HepG2 (cell line): ENCODE data around the gene PNP. TPM values are rescaled to one million over a fixed set of nuclear protein-coding genes. Genes with fewer than 3 reads are reported as not detected.

Source experiments
- ATAC-seq: fragments of 200-7000 bp; cut with Tn5 transposase; 3 replicates; pipeline ENCODE4 v1.9.1; 2020; ENCODE audit warnings: mild to moderate bottlenecking, moderate library complexity
- Bru-seq: library from RNA; stranded (reverse); fragments of 400-500 nt; gene quantifications from one replicate; lab custom pipeline; 2021; lab: Mats Ljungman, UMichigan
- BruChase-seq, 2 experiments: library from RNA; stranded (reverse); fragments of 400-500 nt; gene quantifications; one replicate each; lab custom pipeline; 2021; lab: Mats Ljungman, UMichigan
- BruUV-seq: library from RNA; stranded (reverse); fragments of 400-500 nt; replicated peaks from 2 replicates; lab custom pipeline; 2021; lab: Mats Ljungman, UMichigan
- CTCF ChIA-PET: fragments of 300-600 bp; formaldehyde crosslinking; extraction: SDS; loops from one replicate; lab custom pipeline; 2021; ENCODE audit warnings: low total read pairs, inconsistent platforms, low intra/inter-chr PET ratio; lab: Yijun Ruan, JAX
- POLR2A ChIA-PET: fragments of 350-600 bp; sonication (Branson Sonifier 250); formaldehyde crosslinking; loops from one replicate; lab custom pipeline; 2020; ENCODE audit warnings: antibody characterized with exemption, inconsistent platforms; lab: Yijun Ruan, JAX
- DNase-seq: peaks from one replicate; pipeline ENCODE4 v3.0.0-alpha.2; 2015; ENCODE audit warnings: low spot score
- FAIRE-seq: peaks from 3 replicates; lab custom pipeline; 2011; peaks lifted over from hg19 to GRCh38; lab: Jason Lieb, UNC
- H2AFZ ChIP-seq: one replicate; pipeline ENCODE4 v1.6.1; 2011; ENCODE audit warnings: low read length, inconsistent platforms
- H3K27ac ChIP-seq: fragments of 300-600 bp; 3 replicates; pipeline ENCODE4 v1.8.0; 2011; ENCODE audit warnings: mixed run types, mild to moderate bottlenecking, mixed read lengths, low read length, inconsistent platforms; ENCODE audit not compliant: insufficient read depth; ENCODE audit errors: extremely low read length
- H3K27me3 ChIP-seq, 2 experiments: fragments of 200-600 bp in 1 of 2; 2 replicates in 1 of 2; 3 replicates in 1 of 2; pipeline versions ENCODE4 v1.6.0 to v1.8.0; 2011; ENCODE audit warnings: low read length in 2 of 2, mild to moderate bottlenecking in 2 of 2, moderate library complexity in 2 of 2, inconsistent platforms in 1 of 2; ENCODE audit not compliant: insufficient read depth in 2 of 2, control insufficient read depth in 1 of 2
- H3K36me3 ChIP-seq, 2 experiments: fragments of 200-600 bp in 1 of 2; replicated peaks in 1 of 2; 2 replicates in 1 of 2; 3 replicates in 1 of 2; pipeline versions ENCODE4 v1.5.1 to v1.8.0; 2011; ENCODE audit warnings: low read length in 2 of 2, inconsistent platforms in 1 of 2; ENCODE audit not compliant: insufficient read depth in 2 of 2, control insufficient read depth in 1 of 2
- H3K4me1 ChIP-seq: 2 replicates; pipeline ENCODE4 v1.5.1; 2012; ENCODE audit warnings: low read length, inconsistent platforms; ENCODE audit not compliant: insufficient read depth
- H3K4me2 ChIP-seq: 2 replicates; pipeline ENCODE4 v1.6.0; 2011; ENCODE audit warnings: low read depth, low read length, inconsistent platforms
- H3K4me3 ChIP-seq, 3 experiments: fragments of 200-600 bp in 1 of 3; sonication (generic), shearing (Covaris generic) in 1 of 3; replicated peaks in 1 of 3; 2 replicates each; pipeline ENCODE4 v1.5.1; 2011 to 2016; ENCODE audit warnings: low read length in 3 of 3, inconsistent platforms in 2 of 3, low read depth in 2 of 3, mild to moderate bottlenecking in 2 of 3, control low read depth in 1 of 3, mixed read lengths in 1 of 3; ENCODE audit not compliant: insufficient read depth in 1 of 3
- H3K79me2 ChIP-seq: one replicate; pipeline ENCODE4 v1.6.1; 2011; ENCODE audit warnings: low read length, inconsistent platforms; ENCODE audit not compliant: insufficient read depth
- H3K9ac ChIP-seq: 2 replicates; pipeline ENCODE4 v1.6.0; 2011; ENCODE audit warnings: mild to moderate bottlenecking, low read depth, low read length, inconsistent platforms; ENCODE audit not compliant: insufficient read depth
- H3K9me3 ChIP-seq: 2 replicates; pipeline ENCODE4 v1.5.1; 2012; ENCODE audit warnings: mild to moderate bottlenecking, low read length
- H4K20me1 ChIP-seq: 2 replicates; pipeline ENCODE4 v1.6.0; 2011; ENCODE audit warnings: inconsistent platforms, mild to moderate bottlenecking, low read length, moderate library complexity; ENCODE audit not compliant: insufficient read depth
- ESRRA ChIP-seq: sonication (generic); formaldehyde crosslinking; IDR thresholded peaks from 2 replicates; pipeline ENCODE4 v1.5.1; 2020; ENCODE audit warnings: mild to moderate bottlenecking, low read depth, missing genetic modification reagents
- SAP130 ChIP-seq: IDR thresholded peaks from 2 replicates; pipeline ENCODE4 v1.6.1; 2016; ENCODE audit warnings: low read depth
- ZNF326 ChIP-seq: sonication (generic); formaldehyde crosslinking; IDR thresholded peaks from 2 replicates; pipeline ENCODE4 v1.4.0; 2020; ENCODE audit warnings: missing genetic modification reagents, borderline replicate concordance
- ZNF441 ChIP-seq: sonication (generic); formaldehyde crosslinking; IDR thresholded peaks from 2 replicates; pipeline ENCODE4 v1.7.0; 2021; ENCODE audit warnings: missing genetic modification reagents, borderline replicate concordance
- WGBS: methylation state at CpG from one replicate; pipeline ENCODE4 v1.1.6; 2017; ENCODE audit warnings: low lambda C conversion rate; 5-methylcytosine and 5-hydroxymethylcytosine counted together
- in situ Hi-C: cut with HindIII; loops from 2 replicates; pipeline ENCODE4 v1.10.0; 2017; ENCODE audit warnings: low pct_unique_long_range_greater_than_20kb; ENCODE audit not compliant: extremely low pct_ligation_motif_present
- intact Hi-C: fragments of 100-400 bp; cut with micrococcal nuclease; formaldehyde crosslinking; loops from one replicate; pipeline ENCODE4 v1.10.0; 2022; ENCODE audit not compliant: unreplicated experiment
- long read RNA-seq, 2 experiments: library from RNA in 1 of 2; library from polyadenylated mRNA in 1 of 2; stranded (forward) in 1 of 2; unstranded in 1 of 2; transcript quantifications; one replicate each; pipeline ENCODE4 v2.0.0, GENCODE V29; 2019 to 2022
- polyA minus RNA-seq, 3 experiments: library from RNA; depleted of rRNA, polyadenylated mRNA; stranded (reverse); fragments of >200 nt; gene quantifications; 2 replicates each; pipeline ENCODE4 v1.2.3, GENCODE V29; 2011; ENCODE audit warnings: low replicate concordance in 1 of 3
- polyA plus RNA-seq, 8 experiments: library from polyadenylated mRNA; depleted of rRNA in 3 of 8; stranded (reverse) in 7 of 8; unstranded in 1 of 8; fragments of >200 nt; fragmentation: Illumina TruSeq in 4 of 8; extraction: Trizol in 4 of 8; gene quantifications; 2 replicates each; pipeline versions ENCODE4 v1.2.1 to v1.2.3, GENCODE V29; 2011 to 2016; ENCODE audit warnings: low read depth in 4 of 8, missing spikeins in 1 of 8, mixed read lengths in 1 of 8; ENCODE audit not compliant: insufficient read depth in 1 of 8
- total RNA-seq, 5 experiments: library from RNA; depleted of rRNA; stranded (reverse); fragments of >200 nt; fragmentation: Illumina TruSeq; extraction: Trizol; gene quantifications; 2 replicates each; pipeline ENCODE4 v1.2.3, GENCODE V29; 2016; ENCODE audit warnings: low read depth in 1 of 5
- TF ChIP-seq, protein P1 (sequence below): sonication (generic); formaldehyde crosslinking; conservative IDR thresholded peaks from 2 replicates; pipeline ENCODE4 v1.5.0; 2020; ENCODE audit warnings: missing genetic modification reagents

PNP gene
- total RNA-seq (2016; rRNA removed; fragmentation: Illumina TruSeq; extraction: Trizol) (74.8 and 117 TPM in 2 replicates), polyA plus RNA-seq (2011; rRNA removed) (40.2 and 45.4 TPM in 2 replicates), polyA minus RNA-seq (2011; rRNA and poly(A)+ RNA removed; ENCODE audit: low replicate concordance) (38.2 and 227 TPM in 2 replicates), Bru-seq, nascent RNA (percentile 77 among the genes with signal in this experiment), BruChase-seq, experiment 1, labeled RNA remaining after a 6-hour chase (percentile 82 among the genes with signal in this experiment), BruChase-seq, experiment 2, labeled RNA remaining after a 2-hour chase (percentile 78 among the genes with signal in this experiment)
- 7.1 and 8.7 TPM in 2 replicates for total RNA-seq (2016; cell fraction: cytosol; rRNA removed; fragmentation: Illumina TruSeq; extraction: Trizol; ENCODE audit: low read depth)
- 74.5 and 119 TPM in 2 replicates for total RNA-seq (2016; cell fraction: insoluble cytoplasmic fraction; rRNA removed; fragmentation: Illumina TruSeq; extraction: Trizol)
- 16.6 and 17.8 TPM in 2 replicates for total RNA-seq (2016; cell fraction: membrane; rRNA removed; fragmentation: Illumina TruSeq; extraction: Trizol)
- 36.5 and 46.4 TPM in 2 replicates for total RNA-seq (2016; cell fraction: nucleus; rRNA removed; fragmentation: Illumina TruSeq; extraction: Trizol)
- 49.6 and 54.1 TPM in 2 replicates for polyA plus RNA-seq (2011; cell fraction: cytosol; rRNA removed)
- polyA plus RNA-seq (2011; cell fraction: nucleus; rRNA removed): 20.3 and 24.4 TPM in 2 replicates
- polyA plus RNA-seq (2012): 22.4 and 23.3 TPM in 2 replicates
- polyA plus RNA-seq (2016; cell fraction: cytosol; fragmentation: Illumina TruSeq; extraction: Trizol; ENCODE audit: low read depth): 6.6 and 6.8 TPM in 2 replicates
- 118 and 121 TPM in 2 replicates for polyA plus RNA-seq (2016; cell fraction: insoluble cytoplasmic fraction; fragmentation: Illumina TruSeq; extraction: Trizol; ENCODE audit: low read depth)
- polyA plus RNA-seq (2016; cell fraction: membrane; fragmentation: Illumina TruSeq; extraction: Trizol; ENCODE audit: low read depth): 10.3 and 11.4 TPM in 2 replicates
- polyA plus RNA-seq (2016; cell fraction: nucleus; fragmentation: Illumina TruSeq; extraction: Trizol; ENCODE audit: insufficient read depth, low read depth): 46.5 and 51.8 TPM in 2 replicates
- 25.9 and 29.4 TPM in 2 replicates for polyA minus RNA-seq (2011; cell fraction: cytosol; rRNA and poly(A)+ RNA removed)
- polyA minus RNA-seq (2011; cell fraction: nucleus; rRNA and poly(A)+ RNA removed): 25.4 and 32.6 TPM in 2 replicates
- long read RNA-seq, experiment 1, transcript PNP-201 (6 exons, 1,509 nt): major isoform, 44 of 51 reads
- long read RNA-seq, experiment 1, partial matches to known transcripts: 4 of 51 reads
- long read RNA-seq, experiment 1, other reads (novel, unspliced or antisense): 1 of 51 reads
- long read RNA-seq, experiment 2, transcript PNP-201 (6 exons, 1,509 nt): major isoform, 94 of 111 reads
- long read RNA-seq, experiment 2, partial matches to known transcripts: 12 of 111 reads
- long read RNA-seq, experiment 2, other reads (novel, unspliced or antisense): 2 of 111 reads

DNA sequence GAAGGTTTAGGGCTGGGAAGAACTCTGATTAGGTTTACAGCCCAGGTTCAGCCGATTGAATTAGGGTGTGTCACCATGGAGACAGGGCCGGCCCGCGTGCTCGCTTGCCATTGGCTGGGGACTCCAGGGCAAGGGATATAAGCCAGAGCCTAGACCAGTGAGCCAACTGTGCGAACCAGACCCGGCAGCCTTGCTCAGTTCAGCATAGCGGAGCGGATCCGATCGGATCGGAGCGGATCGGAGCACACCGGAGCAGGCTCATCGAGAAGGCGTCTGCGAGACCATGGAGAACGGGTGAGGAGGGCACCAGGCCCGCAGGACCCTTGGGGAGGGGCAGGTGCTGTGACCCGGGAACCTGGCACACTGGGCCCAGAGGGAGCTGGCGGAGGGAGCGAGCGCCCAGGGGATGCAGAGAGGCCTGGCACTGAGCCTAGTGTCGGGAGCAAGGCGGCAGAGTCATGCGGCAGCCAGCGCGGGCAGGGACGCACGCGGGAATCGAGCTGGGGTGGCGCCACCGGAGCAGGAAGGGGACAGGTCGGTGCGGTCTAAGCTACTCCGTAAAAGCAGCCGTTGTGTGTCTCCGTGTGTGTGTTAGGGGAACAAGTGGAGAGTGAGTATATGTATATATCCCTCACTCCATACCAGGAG, at the start of gene PNP:
TSS of gene PNP (plus strand) at position 165 of the 648 bp plus-strand sequence. CDS start at position 284, 119 bp downstream.
- ChIA-PET CTCF (no interaction called here), POLR2A (interaction anchor here (0.7 to 4.1 kb wide), 11 partner anchors 8 to 212 kb away, joined by 3 to 46 read pairs (median 6); partner anchors contain the start of genes APEX1, OSGEP, PARP2 and PIP4P1)
- TSS peak; percentile 65 for BruUV-seq
- peak within 1 kb of the TSS; percentile 54 to 93 (median 74) for H3K4me3 ChIP-seq
- peak; percentile 88 for DNase-seq
- no peaks in the 10 kb centered on the region for H4K20me1 ChIP-seq
- peak; percentile 97 for ATAC-seq
- peak within 1 kb of the TSS; percentile 53 for H3K27ac ChIP-seq
- H3K9ac ChIP-seq: peak within 1 kb of the TSS; percentile 70
- intact Hi-C loops: loop anchor here (1.0 kb wide), 3 partner anchors 8 to 213 kb away; partner anchors contain the start of genes PIP4P1 and TEP1
- H2AFZ ChIP-seq: peak within 1 kb of the TSS; percentile 78
- H3K4me1 ChIP-seq: peaks cover 52% of the 10 kb centered on the region
- in situ Hi-C loops: loop anchor here (10.0 to 25.0 kb wide), 3 partner anchors 132 to 505 kb away; partner anchors contain the start of genes CCNB1IP1 and PARP2
- H3K9me3 ChIP-seq: no peaks in the 10 kb centered on the region
- H3K36me3 ChIP-seq: peaks cover 3 to 12% of the 10 kb centered on the region in 2 experiments; a peak in 3 of 5 replicates
- peaks cover 17% of the 10 kb centered on the region for H3K79me2 ChIP-seq
- H3K4me2 ChIP-seq: peak within 1 kb of the TSS; percentile 99
- peak; percentile 93 for FAIRE-seq
- WGBS: 0% methylated on average over 24 of the region's 40 CpGs
- H3K27me3 ChIP-seq: no peaks in the 10 kb centered on the region
- TF ChIP-seq, protein P1, sequence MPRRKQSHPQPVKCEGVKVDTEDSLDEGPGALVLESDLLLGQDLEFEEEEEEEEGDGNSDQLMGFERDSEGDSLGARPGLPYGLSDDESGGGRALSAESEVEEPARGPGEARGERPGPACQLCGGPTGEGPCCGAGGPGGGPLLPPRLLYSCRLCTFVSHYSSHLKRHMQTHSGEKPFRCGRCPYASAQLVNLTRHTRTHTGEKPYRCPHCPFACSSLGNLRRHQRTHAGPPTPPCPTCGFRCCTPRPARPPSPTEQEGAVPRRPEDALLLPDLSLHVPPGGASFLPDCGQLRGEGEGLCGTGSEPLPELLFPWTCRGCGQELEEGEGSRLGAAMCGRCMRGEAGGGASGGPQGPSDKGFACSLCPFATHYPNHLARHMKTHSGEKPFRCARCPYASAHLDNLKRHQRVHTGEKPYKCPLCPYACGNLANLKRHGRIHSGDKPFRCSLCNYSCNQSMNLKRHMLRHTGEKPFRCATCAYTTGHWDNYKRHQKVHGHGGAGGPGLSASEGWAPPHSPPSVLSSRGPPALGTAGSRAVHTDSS (CRISPR knock-in tag): no peak
- TF ChIP-seq ZNF441 (CRISPR knock-in tag): peak; percentile 88
- peak; percentile 88 for TF ChIP-seq SAP130
- 0 out of 2 replicates have a peak, but pooled peaks have one; percentile 13 for TF ChIP-seq ESRRA (CRISPR knock-in tag)
- no peak for TF ChIP-seq ZNF326 (CRISPR knock-in tag)
